GM12878 (cell line): ENCODE measurements around the gene SIVA1.

Source experiments
- CTCF ChIP-seq, 3 experiments: IDR thresholded peaks in 2 of 3; conservative IDR thresholded peaks in 1 of 3; 2 replicates each; pipeline ENCODE4 v1.5.1; 2011; ENCODE audit warnings: low read depth in 3 of 3, low read length in 3 of 3, mild to moderate bottlenecking in 3 of 3, control low read depth in 2 of 3, moderate library complexity in 2 of 3, inconsistent platforms in 1 of 3, mixed read lengths in 1 of 3; ENCODE audit not compliant: control insufficient read depth in 2 of 3, insufficient read depth in 1 of 3; ENCODE audit errors: extremely low read depth in 1 of 3
- GABPA ChIP-seq: IDR thresholded peaks from 2 replicates; pipeline ENCODE4 v1.6.1; 2014; ENCODE audit warnings: antibody characterized with exemption, low read depth, mild to moderate bottlenecking, inconsistent platforms
- MAX ChIP-seq: IDR thresholded peaks from 2 replicates; pipeline ENCODE4 v1.6.1; 2012; ENCODE audit warnings: low read depth, low read length, improper control_type of control experiment
- POLR2A ChIP-seq: IDR thresholded peaks from 2 replicates; pipeline ENCODE4 v1.6.1; 2011; ENCODE audit warnings: low read depth, mild to moderate bottlenecking, low read length
- SUZ12 ChIP-seq: fragments of 200-600 bp; sonication (generic); IDR thresholded peaks from one replicate; pipeline ENCODE4 v1.6.1; 2018; ENCODE audit warnings: antibody characterized with exemption, mild to moderate bottlenecking; ENCODE audit not compliant: unreplicated experiment
- ZNF24 ChIP-seq: fragments of 450-650 bp; IDR thresholded peaks from 2 replicates; pipeline ENCODE4 v1.6.1; 2017; ENCODE audit warnings: antibody characterized with exemption, mild to moderate bottlenecking
- ZNF622 ChIP-seq: fragments of 450-650 bp; IDR thresholded peaks from 2 replicates; pipeline ENCODE4 v1.6.1; 2017; ENCODE audit warnings: mild to moderate bottlenecking, inconsistent platforms
- TF ChIP-seq, protein P1 (sequence below): fragments of 150-350 bp; IDR thresholded peaks from 2 replicates; pipeline ENCODE4 v1.6.1; 2014; ENCODE audit warnings: mild to moderate bottlenecking, low read depth, low read length

- no peak for TF ChIP-seq ZNF24
- no peak for TF ChIP-seq POLR2A
- no peak for TF ChIP-seq ZNF622
- no peak for TF ChIP-seq SUZ12
- TF ChIP-seq GABPA, result no peak
- no peak for TF ChIP-seq MAX
- TF ChIP-seq CTCF (IDR thresholded peaks at IDR 0.05 in 2 of 3, conservative IDR thresholded peaks at IDR 0.05 in 1 of 3; ENCODE audit: control insufficient read depth in 2 of 3, extremely low read depth in 1 of 3, insufficient read depth in 1 of 3, low read depth in 3 of 3, low read length in 3 of 3), result no peak
- TF ChIP-seq, protein P1, sequence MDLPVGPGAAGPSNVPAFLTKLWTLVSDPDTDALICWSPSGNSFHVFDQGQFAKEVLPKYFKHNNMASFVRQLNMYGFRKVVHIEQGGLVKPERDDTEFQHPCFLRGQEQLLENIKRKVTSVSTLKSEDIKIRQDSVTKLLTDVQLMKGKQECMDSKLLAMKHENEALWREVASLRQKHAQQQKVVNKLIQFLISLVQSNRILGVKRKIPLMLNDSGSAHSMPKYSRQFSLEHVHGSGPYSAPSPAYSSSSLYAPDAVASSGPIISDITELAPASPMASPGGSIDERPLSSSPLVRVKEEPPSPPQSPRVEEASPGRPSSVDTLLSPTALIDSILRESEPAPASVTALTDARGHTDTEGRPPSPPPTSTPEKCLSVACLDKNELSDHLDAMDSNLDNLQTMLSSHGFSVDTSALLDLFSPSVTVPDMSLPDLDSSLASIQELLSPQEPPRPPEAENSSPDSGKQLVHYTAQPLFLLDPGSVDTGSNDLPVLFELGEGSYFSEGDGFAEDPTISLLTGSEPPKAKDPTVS, result no peak
Measured at GRCh38 chr14:104724981-104725771, 27.8 kb upstream of the SIVA1 start.
